CD4-positive, alpha-beta T cell treated with Interleukin-15 for 1 hour (primary cell): Measurements from ENCODE around the gene ACOT12.

ENCODE experiments used
- DNase-seq: peaks from one replicate; pipeline ENCODE4 v3.0.0-alpha.2; 2020

The ACOT12 gene

DNA sequence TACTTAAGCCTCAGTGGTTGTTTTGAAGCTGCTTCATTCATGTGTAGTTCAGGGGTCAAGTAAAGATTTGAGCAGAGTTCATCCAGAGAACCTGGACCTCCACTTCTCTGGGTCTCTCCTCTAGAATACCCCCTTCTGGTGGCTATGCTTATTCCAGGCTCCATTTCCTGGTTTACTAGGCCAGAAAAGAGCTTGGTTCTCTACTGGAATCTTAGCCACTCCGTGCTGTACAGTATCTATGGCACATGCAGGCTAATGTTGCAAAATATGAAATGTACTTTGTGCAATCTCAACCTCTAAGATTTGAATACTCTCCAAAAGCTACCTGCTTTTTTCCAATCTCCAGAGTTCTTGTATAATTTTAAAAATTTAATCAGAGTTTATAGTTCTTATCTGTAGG, 110.0 kb downstream of the ACOT12 start:
- DNase-seq, result no peak
